Airway epithelial cell (primary cell): ENCODE results near the gene SCYGR4. TPM values are rescaled to one million over a fixed set of nuclear protein-coding genes. Genes with fewer than 3 reads are reported as not detected.

ENCODE experiments used
- total RNA-seq: library from RNA; depleted of rRNA; stranded (reverse); fragments of >200 nt; gene quantifications from 2 replicates; pipeline ENCODE4 v1.2.3, GENCODE V29; 2015

Gene SCYGR4, protein sequence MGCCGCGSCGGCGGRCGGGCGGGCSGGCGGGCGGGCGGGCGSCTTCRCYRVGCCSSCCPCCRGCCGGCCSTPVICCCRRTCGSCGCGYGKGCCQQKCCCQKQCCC
- not detected in 2 replicates for total RNA-seq

DNA sequence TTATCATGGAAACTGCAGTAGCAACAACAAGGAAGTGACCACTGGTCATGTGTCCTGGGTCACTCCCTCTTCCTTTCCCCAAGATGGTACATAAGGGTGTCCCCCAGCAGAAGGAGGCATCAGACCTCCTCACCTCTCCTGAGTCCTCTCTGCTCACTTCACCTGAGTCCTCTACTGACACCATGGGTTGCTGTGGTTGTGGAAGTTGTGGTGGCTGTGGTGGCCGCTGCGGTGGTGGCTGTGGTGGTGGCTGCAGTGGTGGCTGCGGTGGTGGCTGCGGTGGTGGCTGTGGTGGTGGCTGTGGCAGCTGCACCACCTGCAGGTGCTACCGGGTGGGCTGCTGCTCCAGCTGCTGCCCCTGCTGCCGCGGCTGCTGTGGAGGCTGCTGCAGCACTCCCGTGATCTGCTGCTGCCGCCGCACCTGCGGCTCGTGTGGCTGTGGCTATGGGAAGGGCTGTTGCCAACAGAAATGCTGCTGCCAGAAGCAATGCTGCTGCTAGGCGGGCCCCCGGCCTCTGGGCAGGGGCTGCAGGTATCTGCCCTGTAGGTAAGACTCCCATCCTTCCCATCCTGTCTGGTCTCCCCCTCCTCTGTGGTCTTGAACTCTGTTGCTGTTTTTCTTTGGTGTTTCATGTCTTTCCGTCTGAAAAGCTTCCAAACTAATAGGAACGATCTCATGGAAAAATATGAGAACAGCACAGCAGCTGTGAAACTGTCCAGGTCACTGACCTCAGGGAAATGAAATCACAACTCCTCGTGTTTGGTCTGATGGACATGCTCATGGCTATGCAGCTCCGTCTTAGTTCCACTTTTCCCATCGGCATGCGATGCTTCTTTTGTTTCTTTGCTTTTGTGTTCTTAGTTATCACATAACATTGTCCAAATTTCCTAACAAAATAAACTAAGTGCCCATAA is at the start of gene SCYGR4:
Gene SCYGR4 (plus strand): TSS at position 183 of the 915 bp plus-strand sequence. CDS start 0 bp downstream, at position 183.

DNA sequence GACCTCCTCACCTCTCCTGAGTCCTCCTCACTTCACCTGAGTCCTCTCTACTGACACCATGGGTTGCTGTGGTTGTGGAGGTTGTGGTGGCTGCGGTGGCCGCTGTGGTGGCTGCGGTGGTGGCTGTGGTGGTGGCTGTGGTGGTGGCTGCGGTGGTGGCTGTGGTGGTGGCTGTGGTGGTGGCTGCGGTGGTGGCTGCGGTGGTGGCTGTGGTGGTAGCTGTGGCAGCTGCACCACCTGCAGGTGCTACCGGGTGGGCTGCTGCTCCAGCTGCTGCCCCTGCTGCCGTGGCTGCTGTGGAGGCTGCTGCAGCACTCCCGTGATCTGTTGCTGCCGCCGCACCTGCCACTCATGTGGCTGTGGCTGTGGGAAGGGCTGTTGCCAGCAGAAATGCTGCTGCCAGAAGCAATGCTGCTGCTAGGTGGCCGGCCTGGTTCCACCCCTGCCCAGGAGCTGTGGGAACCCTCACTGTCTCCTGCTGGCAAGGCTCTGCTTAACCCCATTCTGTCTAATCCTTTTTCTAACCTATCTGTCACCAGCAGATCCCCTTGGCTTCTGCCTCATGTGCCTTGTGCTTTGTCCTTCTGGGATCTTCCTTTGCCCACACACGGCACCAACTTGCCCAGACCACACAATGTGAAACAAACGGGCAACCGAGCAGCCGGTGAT is 18.3 kb upstream of the SCYGR4 start, which contains the start of gene SCYGR2:
Gene SCYGR2 (plus strand): TSS at position 59 of the 669 bp plus-strand sequence. CDS start 0 bp downstream, at position 59.

DNA sequence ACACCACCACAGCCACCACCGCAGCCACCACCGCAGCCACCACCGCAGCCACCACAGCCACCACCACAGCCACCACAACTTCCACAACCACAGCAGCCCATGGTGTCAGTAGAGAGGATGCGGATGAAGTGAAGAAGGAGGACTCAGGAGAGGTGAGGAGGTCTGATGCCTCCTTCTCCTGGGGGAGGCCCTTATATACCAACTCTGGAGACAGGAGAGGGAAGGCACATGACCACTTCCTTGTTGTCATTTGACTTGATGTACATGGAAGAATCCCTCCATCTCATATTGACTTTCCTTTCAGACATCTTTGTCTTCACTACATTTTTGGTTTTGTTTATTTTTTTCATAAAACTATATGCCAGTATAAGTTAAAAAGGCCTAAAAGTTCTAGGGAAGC is 2.6 kb upstream of the SCYGR4 start, which contains the start of gene SCYGR3:
Gene SCYGR3 (minus strand): TSS at position 101 of the 400 bp plus-strand sequence. CDS start 0 bp downstream, at position 101.

DNA sequence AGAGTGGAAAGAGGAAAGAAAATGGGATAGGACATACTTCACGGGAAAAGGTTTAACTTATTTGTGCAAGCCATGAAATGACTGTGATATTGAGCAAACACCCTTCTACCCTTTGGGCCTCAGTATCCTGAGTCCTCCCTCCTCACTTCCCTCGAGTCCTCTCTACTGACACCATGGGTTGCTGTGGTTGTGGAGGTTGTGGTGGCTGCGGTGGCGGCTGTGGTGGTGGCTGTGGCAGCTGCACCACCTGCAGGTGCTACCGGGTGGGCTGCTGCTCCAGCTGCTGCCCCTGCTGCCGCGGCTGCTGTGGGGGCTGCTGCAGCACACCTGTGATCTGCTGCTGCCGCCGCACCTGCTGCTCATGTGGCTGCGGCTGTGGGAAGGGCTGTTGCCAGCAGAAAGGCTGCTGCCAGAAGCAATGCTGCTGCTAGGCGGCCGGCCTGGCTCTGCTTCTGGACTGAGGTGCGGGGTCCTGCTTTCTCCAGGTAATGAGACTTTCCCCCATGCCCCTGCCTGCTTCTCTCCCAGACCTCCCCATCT is 49.4 kb downstream of the SCYGR4 start, which contains the start of gene SCYGR5:
Gene SCYGR5 (plus strand): TSS at position 174 of the 540 bp plus-strand sequence. CDS start 0 bp downstream, at position 174.

Other genes starting within 250 kb of the SCYGR4 start
- gene TM4SF20, start 238.2 kb upstream of the SCYGR4 start, total RNA-seq = not detected in 2 replicates
- gene SCYGR1, start 229.5 kb upstream of the SCYGR4 start, total RNA-seq = not detected in 2 replicates
- gene AGFG1, start 145.3 kb upstream of the SCYGR4 start, total RNA-seq = 30.2 and 64.3 TPM in 2 replicates
- not detected in 2 replicates for gene SCYGR2, start 18.6 kb upstream of the SCYGR4 start, total RNA-seq
- not detected in 2 replicates for gene SCYGR3, start 2.7 kb upstream of the SCYGR4 start, total RNA-seq
- gene SCYGR5, start 49.3 kb downstream of the SCYGR4 start, total RNA-seq = not detected in 2 replicates
- 0.23 and 0.42 TPM in 2 replicates for gene SLC19A3, start 100.5 kb downstream of the SCYGR4 start, total RNA-seq
- not detected in 2 replicates for gene SCYGR6, start 107.3 kb downstream of the SCYGR4 start, total RNA-seq
- gene SCYGR7, start 110.8 kb downstream of the SCYGR4 start, total RNA-seq = not detected in 2 replicates
- gene SCYGR8, start 128.4 kb downstream of the SCYGR4 start, total RNA-seq = not detected in 2 replicates
- gene CCL20, start 196.3 kb downstream of the SCYGR4 start, total RNA-seq = 14.9 and 17.5 TPM in 2 replicates